H1 (cell line): ENCODE results near the gene NEURL4. TPM values are rescaled to one million over a fixed set of nuclear protein-coding genes. Genes with fewer than 3 reads are reported as not detected.

Experiments
- CTCF ChIA-PET: fragments of 300-600 bp; sonication (Branson Sonifier 250); formaldehyde crosslinking; loops from one replicate; lab custom pipeline; 2021; ENCODE audit not compliant: partially characterized antibody; lab: Charles Lee
- POLR2A ChIA-PET: fragments of 300-600 bp; sonication (Branson Sonifier 250); formaldehyde crosslinking; loops from one replicate; lab custom pipeline; 2021; ENCODE audit warnings: inconsistent platforms; ENCODE audit not compliant: partially characterized antibody; lab: Charles Lee
- DNase-seq, 2 experiments: peaks; one replicate each; pipeline versions ENCODE4 v3.0.0 to v3.0.0-alpha.2; 2010 to 2022; ENCODE audit warnings: low spot score in 2 of 2, low read depth in 1 of 2, mixed read lengths in 1 of 2
- FAIRE-seq: peaks from 2 replicates; lab custom pipeline; 2011; peaks lifted over from hg19 to GRCh38; lab: Jason Lieb, UNC
- H2AFZ ChIP-seq: 2 replicates; pipeline ENCODE4 v1.8.1; 2012; ENCODE audit warnings: low read length, inconsistent platforms
- H2AK5ac ChIP-seq: 2 replicates; pipeline ENCODE4 v1.6.1; 2013; ENCODE audit warnings: low read depth, low read length
- H2BK120ac ChIP-seq: replicated peaks from 2 replicates; pipeline ENCODE3; 2013; ENCODE audit warnings: low read depth, low read length, inconsistent platforms
- H2BK12ac ChIP-seq: 2 replicates; pipeline ENCODE4 v1.6.1; 2013; ENCODE audit warnings: low read depth, low read length
- H2BK15ac ChIP-seq: 2 replicates; pipeline ENCODE4 v1.6.1; 2013; ENCODE audit warnings: low read length
- H2BK20ac ChIP-seq: 2 replicates; pipeline ENCODE4 v1.6.1; 2013; ENCODE audit warnings: low read length
- H2BK5ac ChIP-seq: 2 replicates; pipeline ENCODE4 v1.6.1; 2013; ENCODE audit warnings: low read depth, low read length
- H3K14ac ChIP-seq: 2 replicates; pipeline ENCODE4 v1.6.1; 2013; ENCODE audit warnings: inconsistent platforms; ENCODE audit not compliant: insufficient read length
- H3K18ac ChIP-seq: 2 replicates; pipeline ENCODE4 v1.6.1; 2013; ENCODE audit warnings: low read length; ENCODE audit errors: extremely low read depth
- H3K23ac ChIP-seq: 2 replicates; pipeline ENCODE4 v1.6.1; 2013; ENCODE audit warnings: inconsistent platforms; ENCODE audit not compliant: insufficient read length
- H3K23me2 ChIP-seq: 2 replicates; pipeline ENCODE4 v1.6.1; 2013; ENCODE audit warnings: low read depth, low read length
- H3K27ac ChIP-seq: 2 replicates; pipeline ENCODE4 v1.6.1; 2011; ENCODE audit warnings: low read depth, low read length, inconsistent platforms
- H3K27me3 ChIP-seq, 4 experiments: replicated peaks in 1 of 4; 1 replicate in 1 of 4; 2 replicates in 3 of 4; pipeline versions ENCODE4 v1.6.1 to v1.8.1; 2011 to 2013; ENCODE audit warnings: low read length in 3 of 4, mild to moderate bottlenecking in 3 of 4, inconsistent platforms in 2 of 4, mixed read lengths in 2 of 4, moderate library complexity in 1 of 4; ENCODE audit not compliant: control insufficient read depth in 3 of 4, insufficient read depth in 3 of 4; ENCODE audit errors: extremely low read depth in 1 of 4
- H3K36me3 ChIP-seq, 4 experiments: 2 replicates each; pipeline versions ENCODE4 v1.6.1 to v1.8.1; 2011 to 2013; ENCODE audit warnings: mild to moderate bottlenecking in 4 of 4, low read length in 3 of 4, moderate library complexity in 2 of 4, control low read depth in 1 of 4, inconsistent platforms in 1 of 4; ENCODE audit not compliant: insufficient read depth in 4 of 4, control insufficient read depth in 2 of 4
- H3K4ac ChIP-seq: replicated peaks from 2 replicates; pipeline ENCODE3; 2013; ENCODE audit warnings: low read length, low read depth, mixed read lengths, inconsistent platforms; ENCODE audit not compliant: insufficient read length
- H3K4me1 ChIP-seq, 4 experiments: replicated peaks in 1 of 4; 1 replicate in 1 of 4; 2 replicates in 3 of 4; pipeline versions ENCODE4 v1.6.1 to v1.8.1; 2011 to 2013; ENCODE audit warnings: low read length in 3 of 4, inconsistent platforms in 2 of 4, mixed read lengths in 1 of 4; ENCODE audit not compliant: insufficient read depth in 4 of 4, control insufficient read depth in 3 of 4
- H3K4me2 ChIP-seq, 2 experiments: 2 replicates each; pipeline versions ENCODE4 v1.6.1 to v1.8.1; 2011 to 2013; ENCODE audit warnings: low read depth in 2 of 2, low read length in 2 of 2, control low read depth in 1 of 2, inconsistent platforms in 1 of 2, mild to moderate bottlenecking in 1 of 2; ENCODE audit not compliant: insufficient read depth in 1 of 2
- H3K4me3 ChIP-seq, 4 experiments: fragments of 200-600, 300-600 bp in 1 of 4; sonication (generic), shearing (Covaris generic), sonication (Bioruptor Twin) in 1 of 4; 2 replicates each; pipeline versions ENCODE4 v1.5.1 to v1.8.1; 2011 to 2016; ENCODE audit warnings: low read length in 4 of 4, low read depth in 3 of 4, control low read depth in 2 of 4, inconsistent platforms in 2 of 4, mild to moderate bottlenecking in 2 of 4, mixed read lengths in 1 of 4, moderate library complexity in 1 of 4; ENCODE audit not compliant: insufficient read depth in 2 of 4; ENCODE audit errors: extremely low read depth in 1 of 4
- H3K56ac ChIP-seq: replicated peaks from 2 replicates; pipeline ENCODE3; 2013; ENCODE audit warnings: low read depth, mild to moderate bottlenecking, mixed read lengths, low read length, inconsistent platforms; ENCODE audit not compliant: insufficient read length
- H3K79me1 ChIP-seq: 2 replicates; pipeline ENCODE4 v1.6.1; 2013; ENCODE audit warnings: low read depth, low read length, control low read depth
- H3K79me2 ChIP-seq, 2 experiments: 2 replicates each; pipeline versions ENCODE4 v1.6.1 to v1.8.1; 2012 to 2013; ENCODE audit warnings: low read length in 2 of 2, mild to moderate bottlenecking in 2 of 2, inconsistent platforms in 1 of 2; ENCODE audit not compliant: insufficient read depth in 2 of 2, control insufficient read depth in 1 of 2
- H3K9ac ChIP-seq, 4 experiments: replicated peaks in 1 of 4; 1 replicate in 1 of 4; 2 replicates in 3 of 4; pipeline versions ENCODE4 v1.6.1 to v1.8.1; 2011 to 2013; ENCODE audit warnings: low read depth in 3 of 4, low read length in 3 of 4, control low read depth in 2 of 4, mild to moderate bottlenecking in 2 of 4, moderate library complexity in 2 of 4, inconsistent platforms in 1 of 4; ENCODE audit errors: extremely low read depth in 1 of 4
- H3K9me3 ChIP-seq, 2 experiments: 2 replicates each; pipeline versions ENCODE4 v1.6.1 to v1.8.1; 2012 to 2013; ENCODE audit warnings: mild to moderate bottlenecking in 2 of 2, moderate library complexity in 2 of 2, control low read depth in 1 of 2, inconsistent platforms in 1 of 2, low read depth in 1 of 2, low read length in 1 of 2, mixed read lengths in 1 of 2; ENCODE audit not compliant: insufficient read depth in 2 of 2
- H4K20me1 ChIP-seq, 2 experiments: replicated peaks in 1 of 2; 2 replicates each; pipeline versions ENCODE3 to v1.8.1; 2011 to 2013; ENCODE audit warnings: inconsistent platforms in 2 of 2, low read length in 2 of 2, mild to moderate bottlenecking in 1 of 2; ENCODE audit not compliant: insufficient read depth in 2 of 2, control insufficient read depth in 1 of 2
- H4K5ac ChIP-seq: 2 replicates; pipeline ENCODE4 v1.6.1; 2013; ENCODE audit warnings: low read length, low read depth, mixed read lengths, inconsistent platforms; ENCODE audit not compliant: insufficient read length
- H4K8ac ChIP-seq: 2 replicates; pipeline ENCODE4 v1.8.0; 2013; ENCODE audit warnings: mild to moderate bottlenecking, moderate library complexity, low read length, inconsistent platforms; ENCODE audit not compliant: insufficient read depth; ENCODE audit errors: extremely low read depth
- H4K91ac ChIP-seq: replicated peaks from 2 replicates; pipeline ENCODE3; 2013; ENCODE audit warnings: low read length, mixed read lengths, inconsistent platforms; ENCODE audit not compliant: insufficient read length
- CHD1 ChIP-seq: IDR thresholded peaks from 2 replicates; pipeline ENCODE4 v1.6.1; 2012; ENCODE audit warnings: low read depth, low read length, improper control_type of control experiment
- CHD2 ChIP-seq: IDR thresholded peaks from 2 replicates; pipeline ENCODE4 v1.6.1; 2012; ENCODE audit warnings: low read length, improper control_type of control experiment
- CTCF ChIP-seq, 3 experiments: IDR thresholded peaks; 1 replicate in 2 of 3; 2 replicates in 1 of 3; pipeline versions ENCODE4 v1.5.1 to v1.6.1; 2011; ENCODE audit warnings: low read length in 3 of 3, mild to moderate bottlenecking in 3 of 3, inconsistent platforms in 2 of 3, low read depth in 1 of 3, moderate library complexity in 1 of 3; ENCODE audit not compliant: insufficient read depth in 1 of 3; ENCODE audit errors: control extremely low read depth in 1 of 3
- EGR1 ChIP-seq: IDR thresholded peaks from 2 replicates; pipeline ENCODE4 v1.6.1; 2011; ENCODE audit warnings: low read depth, low read length, borderline replicate concordance
- PHF8 ChIP-seq: fragments of 200-600 bp; sonication (generic); conservative IDR thresholded peaks from 2 replicates; pipeline ENCODE4 v1.7.1; 2012; ENCODE audit warnings: low read depth, mild to moderate bottlenecking, inconsistent platforms, low read length, moderate library complexity
- POLR2A ChIP-seq, 2 experiments: IDR thresholded peaks; 1 replicate in 1 of 2; 2 replicates in 1 of 2; pipeline ENCODE4 v1.6.1; 2011; ENCODE audit warnings: low read depth in 2 of 2, low read length in 2 of 2, mild to moderate bottlenecking in 2 of 2; ENCODE audit errors: control extremely low read depth in 1 of 2
- RAD21 ChIP-seq, 2 experiments: IDR thresholded peaks in 1 of 2; conservative IDR thresholded peaks in 1 of 2; 2 replicates each; pipeline ENCODE4 v1.6.1; 2011; ENCODE audit warnings: low read depth in 2 of 2, low read length in 2 of 2, improper control_type of control experiment in 1 of 2, inconsistent platforms in 1 of 2, mild to moderate bottlenecking in 1 of 2, moderate library complexity in 1 of 2
- TAF7 ChIP-seq: optimal IDR thresholded peaks from 2 replicates; pipeline ENCODE3; 2011; ENCODE audit warnings: low read depth, mild to moderate bottlenecking, inconsistent platforms, low read length, moderate library complexity, borderline replicate concordance
- USF2 ChIP-seq: IDR thresholded peaks from 2 replicates; pipeline ENCODE4 v1.6.1; 2011; ENCODE audit warnings: low read length, improper control_type of control experiment
- WGBS, 2 experiments: shearing (Covaris generic) in 1 of 2; methylation state at CpG; one replicate each; pipeline versions ENCODE4 v1.1.6 to v1.1.7; 2013 to 2015; ENCODE audit warnings: low lambda C conversion rate in 2 of 2, mixed read lengths in 2 of 2, inconsistent platforms in 1 of 2, low coverage in 1 of 2, missing lambda C conversion rate in 1 of 2; ENCODE audit not compliant: insufficient replicate concordance in 2 of 2, insufficient coverage in 1 of 2, insufficient read length in 1 of 2; ENCODE audit errors: extremely low coverage in 1 of 2, missing lambda C conversion rate in 1 of 2; 5-methylcytosine and 5-hydroxymethylcytosine counted together
- polyA plus RNA-seq, 7 experiments: library from polyadenylated mRNA; depleted of rRNA in 3 of 7; stranded (reverse) in 5 of 7; unstranded in 2 of 7; fragments of >200 nt in 5 of 7; fragments of 200-250 nt in 2 of 7; gene quantifications; 1 replicate in 5 of 7; 2 replicates in 1 of 7; 4 replicates in 1 of 7; pipeline versions ENCODE4 v1.2.1 to v1.2.3, GENCODE V29; 2011 to 2013; ENCODE audit warnings: missing spikeins in 2 of 7, mixed read lengths in 2 of 7
- total RNA-seq: library from RNA; stranded (reverse); fragmentation: NEBNext Ultra II Directional; extraction: Animal tissue kit (Norgen Biotek cat#: 25700); gene quantifications from 2 replicates; pipeline ENCODE4 v1.2.1, GENCODE V29; 2021

Gene NEURL4
- total and polyA plus RNA-seq, 2 of the 8 experiments (the other 6 are each of a cell fraction or from before 2014, with no cell fraction given): 29.6 to 46.8 TPM

GRCh38 chr17:7325031-7325528, 4.1 kb downstream of the NEURL4 start:
- no peak overlapping the region for H3K27ac ChIP-seq
- H2AK5ac ChIP-seq: no peak overlapping the region
- no peak for FAIRE-seq
- H3K9me3 ChIP-seq: no peaks in the 10 kb centered on the region
- peaks cover 0 to 14% of the 10 kb centered on the region in 2 experiments; a peak in 2 of 4 replicates for H3K79me2 ChIP-seq
- H2BK20ac ChIP-seq: no peak overlapping the region
- peaks cover 2 to 22% of the 10 kb centered on the region in 2 experiments for H4K20me1 ChIP-seq
- no peak overlapping the region for H4K8ac ChIP-seq
- no peak overlapping the region for H3K23ac ChIP-seq
- H2BK12ac ChIP-seq: no peak overlapping the region
- no peak overlapping the region for H2BK15ac ChIP-seq
- no peak overlapping the region for H3K4ac ChIP-seq
- H3K4me3 ChIP-seq: no peak overlapping the region
- H3K14ac ChIP-seq: no peak overlapping the region
- H3K4me2 ChIP-seq: no peak overlapping the region
- H2AFZ ChIP-seq: no peak overlapping the region
- TF ChIP-seq EGR1 (no peak), PHF8 (no peak), RAD21 (IDR thresholded peaks at IDR 0.05 in 1 of 2, conservative IDR thresholded peaks at IDR 0.05 in 1 of 2; ENCODE audit: low read depth in 2 of 2, low read length in 2 of 2) (no peak), CHD2 (no peak), USF2 (no peak), POLR2A (IDR thresholded peaks at IDR 0.05; ENCODE audit: control extremely low read depth in 1 of 2, low read depth in 2 of 2, low read length in 2 of 2) (no peak), TAF7 (no peak), CHD1 (no peak), CTCF (IDR thresholded peaks at IDR 0.05; ENCODE audit: control extremely low read depth in 1 of 3, insufficient read depth in 1 of 3, low read depth in 1 of 3, low read length in 3 of 3) (no peak)
- TF ChIP-seq, all 59 proteins: peak for 0
- no peaks in the 10 kb centered on the region; a peak in 1 of 7 replicates for H3K27me3 ChIP-seq
- POLR2A ChIA-PET: interaction anchor here (1.1 to 13.4 kb wide), 6 partner anchors 10 to 85 kb away, joined by 3 to 223 read pairs (median 6); partner anchors contain the start of genes ACAP1 and GPS2
- H3K23me2 ChIP-seq: peaks cover 8% of the 10 kb centered on the region
- H2BK5ac ChIP-seq: no peak overlapping the region
- no peak for DNase-seq
- no peak overlapping the region for H4K5ac ChIP-seq
- peaks cover 26 to 45% (median 43%) of the 10 kb centered on the region in 4 experiments for H3K36me3 ChIP-seq
- no peak overlapping the region for H3K9ac ChIP-seq
- peaks cover 2% of the 10 kb centered on the region; the same call in 1 of the 2 replicates for H3K79me1 ChIP-seq
- H2BK120ac ChIP-seq: no peak overlapping the region
- H4K91ac ChIP-seq: no peak overlapping the region
- H3K56ac ChIP-seq: no peak overlapping the region
- no peak overlapping the region for H3K18ac ChIP-seq
- 93% methylated on average over 17 of the region's 19 CpGs; no CpG with 5 or more reads in 1 of the 2 experiments for WGBS, 2 experiments
- CTCF ChIA-PET: interaction anchor here (0.6 to 9.3 kb wide), 13 partner anchors 9 to 1960 kb away, joined by 3 to 167 read pairs (median 5); partner anchors contain the start of genes ACAP1, GPS2, NLGN2 and TMEM95
- H3K4me1 ChIP-seq: peaks cover 0 to 10% (median under 1%) of the 10 kb centered on the region in 4 experiments; a peak in 2 of 7 replicates
